ENCODE results near the gene CYP2A6.
"Not testable (repeated sequence)": the region's sequence is repeated elsewhere in the genome, so short reads cannot be mapped to it uniquely, and the experiment has no call there.

The CYP2A6 gene

GRCh38 chr19:40818480-40819399 is 31.5 kb downstream of the CYP2A6 start:
- peak; percentile 48 to 68 (median 59) for DNase-seq

GRCh38 chr19:40815223-40815622 is 35.0 kb downstream of the CYP2A6 start:
- DNase-seq, result no peak

- no peak for DNase-seq
Observed at GRCh38 chr19:40813182-40813581, 37.1 kb downstream of the CYP2A6 start.

GRCh38 chr19:40812571-40812970 is 37.7 kb downstream of the CYP2A6 start:
- DNase-seq, result not testable (repeated sequence)

GRCh38 chr19:40811478-40812341 is 38.5 kb downstream of the CYP2A6 start:
- DNase-seq, result peak in 2 of 4 experiments; percentile 23 to 24

GRCh38 chr19:40810649-40811408 is 39.4 kb downstream of the CYP2A6 start:
- DNase-seq, result peak in 2 of 4 experiments; percentile 31 to 38

GRCh38 chr19:40810160-40810559 is 40.1 kb downstream of the CYP2A6 start:
- DNase-seq, result no peak

GRCh38 chr19:40809358-40810086 is 40.7 kb downstream of the CYP2A6 start:
- DNase-seq, result no peak

GRCh38 chr19:40808497-40808896 is 41.8 kb downstream of the CYP2A6 start:
- no peak for DNase-seq

- DNase-seq, result no peak
Observed at GRCh38 chr19:40808021-40808325, 42.3 kb downstream of the CYP2A6 start.

- no peak for DNase-seq
Observed at GRCh38 chr19:40807147-40808020, 42.9 kb downstream of the CYP2A6 start.

- peak in 3 of 4 experiments; percentile 44 to 66 (median 54) for DNase-seq
Observed at GRCh38 chr19:40806423-40807146, 43.7 kb downstream of the CYP2A6 start.

GRCh38 chr19:40805258-40805868 is 44.9 kb downstream of the CYP2A6 start:
- peak in 2 of 4 experiments; percentile 23 to 30 for DNase-seq

- no peak for DNase-seq
Observed at GRCh38 chr19:40804783-40805242, 45.4 kb downstream of the CYP2A6 start.

GRCh38 chr19:40803857-40804782 is 46.1 kb downstream of the CYP2A6 start:
- peak in 2 of 4 experiments; percentile 44 to 59 for DNase-seq

- no peak for DNase-seq
Observed at GRCh38 chr19:40803170-40803856, 46.9 kb downstream of the CYP2A6 start.

GRCh38 chr19:40802300-40803169 is 47.7 kb downstream of the CYP2A6 start:
- no peak for DNase-seq

Data from activated naive CD4-positive, alpha-beta T cell (primary cell).